ENCODE results near the gene PAFAH2.

- TF ChIP-seq, protein P1, sequence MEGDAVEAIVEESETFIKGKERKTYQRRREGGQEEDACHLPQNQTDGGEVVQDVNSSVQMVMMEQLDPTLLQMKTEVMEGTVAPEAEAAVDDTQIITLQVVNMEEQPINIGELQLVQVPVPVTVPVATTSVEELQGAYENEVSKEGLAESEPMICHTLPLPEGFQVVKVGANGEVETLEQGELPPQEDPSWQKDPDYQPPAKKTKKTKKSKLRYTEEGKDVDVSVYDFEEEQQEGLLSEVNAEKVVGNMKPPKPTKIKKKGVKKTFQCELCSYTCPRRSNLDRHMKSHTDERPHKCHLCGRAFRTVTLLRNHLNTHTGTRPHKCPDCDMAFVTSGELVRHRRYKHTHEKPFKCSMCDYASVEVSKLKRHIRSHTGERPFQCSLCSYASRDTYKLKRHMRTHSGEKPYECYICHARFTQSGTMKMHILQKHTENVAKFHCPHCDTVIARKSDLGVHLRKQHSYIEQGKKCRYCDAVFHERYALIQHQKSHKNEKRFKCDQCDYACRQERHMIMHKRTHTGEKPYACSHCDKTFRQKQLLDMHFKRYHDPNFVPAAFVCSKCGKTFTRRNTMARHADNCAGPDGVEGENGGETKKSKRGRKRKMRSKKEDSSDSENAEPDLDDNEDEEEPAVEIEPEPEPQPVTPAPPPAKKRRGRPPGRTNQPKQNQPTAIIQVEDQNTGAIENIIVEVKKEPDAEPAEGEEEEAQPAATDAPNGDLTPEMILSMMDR (IDR thresholded peaks at IDR 0.05): no peak
- no peak for TF ChIP-seq POLR2A (IDR thresholded peaks at IDR 0.05)
Observed at GRCh38 chr1:26023826-26024225, 26.0 kb upstream of the PAFAH2 start.
